HG02610 (cell line): ENCODE measurements around the gene HARBI1.
"Not testable (repeated sequence)": the region's sequence is repeated elsewhere in the genome, so short reads cannot be mapped to it uniquely, and the experiment has no call there.

Experiments used
- ATAC-seq: cut with Tn5 transposase; IDR thresholded peaks from one replicate; pipeline ENCODE4 v1.9.1; 2021; ENCODE audit warnings: mild to moderate bottlenecking, moderate library complexity; ENCODE audit not compliant: unreplicated experiment

HARBI1 gene

GRCh38 chr11:46599340-46600193 is 17.5 kb downstream of the HARBI1 start:
- no peak for ATAC-seq

GRCh38 chr11:46597609-46598219 is 19.3 kb downstream of the HARBI1 start:
- ATAC-seq, result no peak

GRCh38 chr11:46597155-46597554 is 19.9 kb downstream of the HARBI1 start:
- ATAC-seq, result no peak

GRCh38 chr11:46594785-46595184 is 22.2 kb downstream of the HARBI1 start:
- no peak for ATAC-seq

DNA sequence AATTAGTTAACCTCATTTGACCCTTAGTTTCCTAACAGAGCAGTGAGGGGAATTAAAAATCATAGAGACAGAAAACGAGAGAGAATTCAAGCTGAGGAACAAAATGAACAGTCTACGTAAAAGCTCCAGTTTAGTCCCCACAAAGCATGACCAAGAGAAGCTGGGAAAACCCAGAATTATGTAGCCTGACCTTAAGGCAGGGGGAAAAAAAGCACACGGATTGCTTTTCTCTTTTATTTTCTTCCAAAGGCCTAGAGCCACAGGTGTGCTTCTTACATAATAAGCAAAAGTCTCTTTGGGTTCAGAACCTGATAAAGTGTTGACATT is 22.7 kb downstream of the HARBI1 start:
- ATAC-seq, result no peak

DNA sequence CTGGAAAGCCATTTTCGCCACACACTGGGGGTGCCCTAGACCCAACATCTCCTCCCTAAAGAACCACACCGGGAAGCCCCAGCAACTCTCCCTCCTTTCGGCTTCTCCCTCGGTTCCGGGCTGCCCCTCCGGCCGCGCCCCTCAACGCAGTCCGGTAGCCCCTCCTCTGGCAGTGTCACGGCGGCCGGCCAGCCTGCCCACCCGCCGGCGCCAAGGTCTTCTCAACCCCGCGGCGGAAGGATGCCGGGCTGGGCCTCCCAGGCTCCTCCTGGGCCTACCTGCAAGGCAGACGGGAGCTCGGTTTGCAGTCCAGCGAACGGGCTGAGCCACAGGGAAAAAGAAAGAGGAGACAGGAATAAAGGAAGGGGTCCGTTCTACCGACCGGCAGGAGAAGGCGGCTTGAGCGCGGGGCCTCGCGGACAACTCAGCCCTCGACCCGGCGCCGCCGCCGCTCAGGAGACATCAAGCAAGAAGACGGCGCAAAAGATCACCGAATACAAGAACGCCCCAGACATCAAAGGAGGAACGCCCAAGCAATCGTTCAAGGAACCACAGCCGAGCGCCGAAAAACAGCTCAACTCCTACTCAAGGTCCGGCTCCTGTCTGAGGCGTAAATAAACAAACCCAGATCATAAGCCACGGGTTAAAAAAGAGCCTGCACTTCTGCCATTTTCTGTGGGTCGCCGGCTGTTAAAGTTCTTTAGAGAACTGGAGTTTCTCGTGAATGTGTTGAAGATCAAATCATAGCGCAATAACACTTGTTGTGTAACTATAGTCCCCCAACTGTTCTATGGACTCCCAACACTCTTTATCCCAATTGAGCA is 23.3 kb downstream of the HARBI1 start, which contains the start of gene AMBRA1:
Gene AMBRA1, minus strand, starts transcription at position 474 of the 824 bp plus-strand sequence. CDS start 45,643 bp downstream, outside the sequence.
- ATAC-seq, result peak; percentile 77

DNA sequence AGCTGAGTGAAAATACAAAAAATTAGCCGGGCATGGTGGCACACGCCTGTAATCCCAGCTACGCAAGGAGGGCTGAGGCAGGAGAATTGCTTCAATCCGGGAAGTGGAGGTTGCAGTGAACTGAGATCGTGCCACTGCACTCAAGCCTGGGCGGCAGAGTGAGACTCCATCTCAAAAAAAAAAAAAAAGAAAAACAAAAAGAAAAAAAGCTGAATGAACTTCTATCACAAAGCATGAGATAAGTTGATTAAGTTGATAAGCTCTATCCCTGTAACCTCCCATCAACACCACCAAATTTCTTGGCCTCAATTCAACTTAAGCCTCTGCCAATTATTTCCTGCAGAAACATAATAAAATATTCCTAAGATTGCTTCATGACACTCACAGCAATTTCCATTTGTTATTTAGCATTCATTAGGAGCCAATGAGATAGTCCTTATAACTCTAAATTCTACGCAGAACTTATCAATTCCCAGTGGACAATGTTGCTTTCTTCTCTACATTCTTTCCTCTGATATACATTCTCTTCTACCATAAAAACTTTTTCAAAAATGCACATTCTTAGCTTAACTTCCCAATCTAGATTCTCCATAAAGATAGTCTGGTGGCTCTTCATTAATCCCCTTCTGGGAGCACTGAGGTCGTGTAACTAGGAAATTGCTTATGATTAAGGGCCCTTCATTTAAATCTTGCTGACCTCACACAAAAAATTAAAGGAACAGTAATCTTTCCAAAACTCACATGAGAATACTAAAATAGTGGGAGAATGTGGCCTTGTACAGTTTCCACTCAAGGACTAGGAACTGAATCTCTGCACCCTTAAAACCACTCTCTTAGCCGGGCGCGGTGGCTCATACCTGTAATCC is 26.1 kb downstream of the HARBI1 start:
- no peak for ATAC-seq

GRCh38 chr11:46588915-46589314 is 28.1 kb downstream of the HARBI1 start:
- ATAC-seq, result no peak

GRCh38 chr11:46588131-46588530 is 28.9 kb downstream of the HARBI1 start:
- no peak for ATAC-seq

- ATAC-seq, result not testable (repeated sequence)
Observed at GRCh38 chr11:46583513-46583912, 33.5 kb downstream of the HARBI1 start.

- no peak for ATAC-seq
Observed at GRCh38 chr11:46582588-46582987, 34.4 kb downstream of the HARBI1 start.

- no peak for ATAC-seq
Observed at GRCh38 chr11:46577058-46577457, 40.0 kb downstream of the HARBI1 start.

DNA sequence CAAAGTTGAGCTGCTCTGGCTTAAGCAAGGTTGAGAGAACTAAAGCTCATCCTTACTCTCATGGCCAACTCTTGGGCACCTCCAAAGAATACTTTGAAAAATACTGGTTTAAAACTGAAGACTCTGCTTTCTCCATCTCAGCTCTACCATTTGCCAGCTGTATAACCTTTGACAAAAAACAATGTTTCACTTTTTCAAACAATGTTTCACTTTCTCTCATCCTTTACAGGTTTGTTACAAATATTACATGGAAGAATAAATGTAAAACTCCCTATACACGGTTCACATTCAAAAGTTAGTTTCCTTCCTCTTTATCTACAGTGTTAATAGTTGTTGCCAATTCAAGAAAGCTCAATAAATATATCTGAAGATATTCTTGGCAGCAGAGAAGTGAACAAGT is 42.4 kb downstream of the HARBI1 start:
- ATAC-seq, result no peak

GRCh38 chr11:46570790-46571398 is 46.1 kb downstream of the HARBI1 start:
- no peak for ATAC-seq

- no peak for ATAC-seq
Observed at GRCh38 chr11:46565232-46565840, 51.7 kb downstream of the HARBI1 start.

GRCh38 chr11:46564459-46564858 is 52.6 kb downstream of the HARBI1 start:
- ATAC-seq, result no peak

DNA sequence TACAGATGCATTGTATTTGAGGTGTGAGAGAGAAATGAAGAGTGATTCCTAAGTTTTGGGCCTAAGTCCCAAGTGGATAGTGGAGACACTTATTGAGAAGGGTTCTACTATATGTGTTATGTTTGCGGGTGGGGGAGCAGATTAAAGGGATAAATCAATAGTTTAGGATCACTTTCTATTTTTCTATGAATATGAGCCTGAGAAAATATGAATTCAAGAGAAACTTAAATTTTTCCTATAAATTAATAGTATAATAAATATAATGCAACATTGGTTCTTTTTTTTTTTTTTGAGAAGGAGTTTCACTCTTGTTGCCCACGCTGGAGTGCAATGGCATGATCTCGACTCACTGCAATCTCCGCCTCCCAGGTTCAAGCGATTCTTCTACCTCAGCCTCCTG is 54.5 kb downstream of the HARBI1 start:
- no peak for ATAC-seq

DNA sequence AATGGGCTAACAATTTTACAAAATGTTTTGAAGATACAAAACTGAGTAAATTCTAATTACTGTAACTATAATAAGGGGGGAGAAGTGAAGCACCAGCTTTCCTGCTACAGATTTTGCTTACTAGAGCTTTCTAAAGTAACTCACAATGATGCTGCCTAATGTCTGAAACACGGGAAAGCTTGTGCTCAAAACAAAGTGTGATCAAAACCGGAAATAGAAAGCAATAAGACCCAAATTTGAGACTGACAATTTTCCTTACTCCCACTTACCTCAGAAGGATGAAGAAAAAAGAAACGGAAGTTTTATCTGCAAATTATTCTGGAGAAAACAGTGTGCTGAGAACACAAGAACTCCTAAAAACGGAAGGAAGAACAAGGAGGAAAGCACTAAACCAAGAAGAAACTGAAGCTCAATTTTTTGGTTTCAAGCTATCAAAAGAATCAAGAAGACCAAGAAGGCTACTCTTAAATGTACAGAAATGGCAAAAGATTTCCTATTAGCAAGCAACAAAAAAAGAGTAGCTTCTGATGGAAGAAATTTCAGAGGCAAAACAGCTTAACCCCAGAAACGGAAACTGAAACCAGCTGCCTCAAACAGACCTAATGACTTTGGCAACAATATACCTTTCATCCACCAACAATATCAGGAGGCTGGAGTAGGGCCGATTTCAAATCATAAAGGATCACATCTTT is 56.6 kb downstream of the HARBI1 start:
- ATAC-seq, result no peak

DNA sequence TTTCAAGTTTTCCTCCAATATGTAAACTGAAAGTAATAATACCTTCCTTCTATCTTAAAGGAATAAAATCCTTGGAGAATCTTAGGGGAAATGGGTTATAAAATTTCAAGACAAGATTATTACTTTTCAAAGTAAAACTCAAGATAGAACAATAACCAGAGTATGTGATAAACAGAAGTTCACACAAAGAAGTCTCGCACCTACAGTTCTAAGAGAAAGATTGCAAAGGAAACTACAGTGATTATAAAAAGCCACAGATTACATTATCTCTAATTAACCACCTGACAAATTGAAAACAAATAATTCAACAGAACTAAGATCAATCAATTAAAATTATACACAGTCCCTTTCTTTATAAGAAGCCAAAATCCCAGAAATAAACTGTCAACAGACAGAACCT is 57.2 kb downstream of the HARBI1 start:
- ATAC-seq, result no peak
